GM20431 (cell line): ENCODE measurements around the gene IFNE.

ENCODE experiments used
- in situ Hi-C: fragments of 300-500 bp; cut with MseI, MboI; formaldehyde crosslinking; loops from one replicate; pipeline ENCODE4 v1.15.0; 2020; ENCODE audit warnings: low sequenced_read_pairs; ENCODE audit not compliant: unreplicated experiment

Gene IFNE

DNA sequence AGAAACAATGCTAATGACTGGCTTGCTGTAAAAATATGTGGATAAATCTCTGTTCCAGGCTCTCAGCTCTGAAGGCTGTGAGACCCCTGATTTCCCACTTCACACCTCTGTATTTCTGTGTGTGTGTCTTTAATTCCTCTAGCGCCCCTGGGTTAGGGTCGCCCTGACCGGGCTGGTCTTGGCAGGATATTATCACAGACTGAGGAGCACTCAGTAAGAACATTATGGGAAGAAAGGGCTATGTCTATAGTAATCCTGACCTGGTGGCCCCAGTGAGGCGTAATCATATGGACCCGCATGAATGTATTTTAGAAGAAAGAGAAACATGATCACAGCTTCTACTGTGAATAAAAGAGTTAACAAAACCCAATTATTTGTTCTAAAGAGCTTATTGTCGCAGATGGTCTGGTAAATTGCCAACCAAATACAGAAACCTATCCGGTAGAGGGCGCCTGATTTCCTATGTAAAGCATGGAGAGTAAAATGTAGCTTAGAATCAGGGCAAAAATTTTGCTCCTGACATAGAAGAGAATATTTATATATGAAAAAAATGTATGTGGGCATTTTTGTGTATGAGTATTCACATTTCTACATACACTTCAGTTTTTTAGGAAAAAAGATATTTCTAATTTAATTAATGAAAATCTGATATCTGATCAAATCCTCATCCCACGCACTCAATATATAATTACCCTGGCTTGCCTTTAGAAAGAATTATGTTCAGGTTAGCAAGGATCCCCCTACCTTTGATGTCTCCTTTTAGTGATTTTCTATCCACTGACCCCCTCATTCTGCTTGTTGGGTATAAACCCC lies 47.7 kb downstream of the IFNE start:
- in situ Hi-C loops, result no loop called here

DNA sequence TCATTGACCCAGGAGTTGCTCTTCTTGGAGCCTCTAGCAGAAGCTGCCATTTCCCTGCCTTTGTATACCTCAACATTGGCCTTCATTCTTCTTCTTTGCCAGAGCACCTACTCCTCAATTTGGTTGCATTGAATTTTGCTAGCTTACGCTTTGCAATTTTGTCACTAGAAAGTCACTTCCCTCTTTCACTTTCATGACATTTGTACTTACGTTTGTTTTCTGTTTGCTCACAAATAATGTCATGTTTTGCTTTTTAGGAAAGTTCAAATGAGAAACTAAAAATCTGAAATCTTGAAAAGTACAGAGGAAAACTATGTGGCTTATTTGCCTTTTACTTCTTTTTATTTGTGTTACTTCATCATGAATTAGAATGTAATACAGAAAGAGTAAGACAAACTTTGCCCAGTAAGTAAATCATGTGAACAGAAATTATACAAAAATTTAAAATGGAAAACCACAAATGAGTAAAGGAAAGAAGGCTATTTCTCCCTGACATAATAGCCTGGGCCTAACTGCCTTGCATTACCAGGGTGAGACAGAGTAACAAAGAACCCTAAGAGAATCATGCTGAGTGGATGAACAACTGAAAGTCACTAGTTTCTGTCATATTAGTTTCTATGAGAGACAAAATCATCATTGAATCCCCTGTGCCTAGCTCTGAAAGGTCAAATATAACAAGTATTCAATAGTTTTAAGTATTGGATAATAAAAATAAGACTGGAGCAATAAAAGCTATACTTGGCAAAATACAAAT lies 49.3 kb downstream of the IFNE start:
- in situ Hi-C loops, result no loop called here
